ENCODE results near the gene TMEM37.

Gene TMEM37

DNA sequence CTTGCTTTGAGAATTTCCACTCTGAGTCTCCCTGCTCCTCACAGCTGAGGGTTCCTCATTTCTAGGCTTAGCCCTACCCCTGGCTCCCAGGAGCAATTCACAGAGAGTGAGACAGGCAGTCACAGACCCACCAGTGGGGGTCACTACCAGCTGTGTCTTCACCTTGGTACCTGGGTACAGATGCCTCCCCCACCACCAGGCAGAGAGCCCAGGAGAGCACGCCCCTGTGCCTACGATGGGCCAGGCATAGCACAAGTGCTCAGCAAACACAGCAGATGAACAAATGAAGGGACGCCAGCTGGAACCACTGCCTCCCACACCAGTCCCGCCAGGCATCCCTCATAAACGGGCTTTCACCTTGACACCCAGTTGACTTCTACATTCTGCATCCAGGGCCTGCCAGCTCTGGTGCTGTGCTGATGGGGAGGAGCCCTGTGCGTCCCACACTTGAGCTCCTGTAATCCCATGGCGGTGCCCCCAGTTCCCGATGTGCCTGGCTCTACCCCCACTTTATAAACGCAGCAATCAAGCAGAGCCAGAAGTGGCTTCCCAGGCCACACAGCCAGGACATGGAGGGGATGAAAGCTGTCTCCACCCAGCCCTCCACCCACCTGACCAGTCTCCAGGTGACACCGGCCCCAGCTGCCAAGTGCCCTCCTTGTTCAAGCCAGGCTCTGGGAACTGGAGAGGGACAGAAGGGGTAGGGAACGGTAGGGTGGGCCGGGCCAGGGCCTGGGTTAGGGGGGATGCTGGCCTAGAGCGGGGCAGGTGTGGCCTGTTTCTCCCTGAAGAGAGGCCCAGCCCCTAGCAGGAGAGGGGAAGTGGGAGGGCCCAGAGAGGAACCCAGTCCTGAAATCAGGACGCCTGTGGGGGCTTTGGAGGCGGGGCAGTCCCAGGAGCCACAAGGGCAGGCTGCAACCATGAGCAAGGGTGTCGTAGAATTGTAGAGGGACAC lies 50.1 kb downstream of the TMEM37 start:
- DNase-seq (ENCODE audit: low read depth) = no peak
- TF ChIP-seq, protein P1, sequence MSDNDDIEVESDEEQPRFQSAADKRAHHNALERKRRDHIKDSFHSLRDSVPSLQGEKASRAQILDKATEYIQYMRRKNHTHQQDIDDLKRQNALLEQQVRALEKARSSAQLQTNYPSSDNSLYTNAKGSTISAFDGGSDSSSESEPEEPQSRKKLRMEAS (IDR thresholded peaks at IDR 0.05; ENCODE audit: low read depth, low read length) = no peak
- TF ChIP-seq MYC (IDR thresholded peaks at IDR 0.05; ENCODE audit: low read depth, low read length) (no peak), POLR2A (IDR thresholded peaks at IDR 0.05; ENCODE audit: extremely low read depth, insufficient read length) (no peak)
- TF ChIP-seq, protein P2, sequence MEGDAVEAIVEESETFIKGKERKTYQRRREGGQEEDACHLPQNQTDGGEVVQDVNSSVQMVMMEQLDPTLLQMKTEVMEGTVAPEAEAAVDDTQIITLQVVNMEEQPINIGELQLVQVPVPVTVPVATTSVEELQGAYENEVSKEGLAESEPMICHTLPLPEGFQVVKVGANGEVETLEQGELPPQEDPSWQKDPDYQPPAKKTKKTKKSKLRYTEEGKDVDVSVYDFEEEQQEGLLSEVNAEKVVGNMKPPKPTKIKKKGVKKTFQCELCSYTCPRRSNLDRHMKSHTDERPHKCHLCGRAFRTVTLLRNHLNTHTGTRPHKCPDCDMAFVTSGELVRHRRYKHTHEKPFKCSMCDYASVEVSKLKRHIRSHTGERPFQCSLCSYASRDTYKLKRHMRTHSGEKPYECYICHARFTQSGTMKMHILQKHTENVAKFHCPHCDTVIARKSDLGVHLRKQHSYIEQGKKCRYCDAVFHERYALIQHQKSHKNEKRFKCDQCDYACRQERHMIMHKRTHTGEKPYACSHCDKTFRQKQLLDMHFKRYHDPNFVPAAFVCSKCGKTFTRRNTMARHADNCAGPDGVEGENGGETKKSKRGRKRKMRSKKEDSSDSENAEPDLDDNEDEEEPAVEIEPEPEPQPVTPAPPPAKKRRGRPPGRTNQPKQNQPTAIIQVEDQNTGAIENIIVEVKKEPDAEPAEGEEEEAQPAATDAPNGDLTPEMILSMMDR (IDR thresholded peaks at IDR 0.05; ENCODE audit: low read depth, low read length) = no peak
- no peak overlapping the region for H3K4me3 ChIP-seq (ENCODE audit: low read depth, low read length)

DNA sequence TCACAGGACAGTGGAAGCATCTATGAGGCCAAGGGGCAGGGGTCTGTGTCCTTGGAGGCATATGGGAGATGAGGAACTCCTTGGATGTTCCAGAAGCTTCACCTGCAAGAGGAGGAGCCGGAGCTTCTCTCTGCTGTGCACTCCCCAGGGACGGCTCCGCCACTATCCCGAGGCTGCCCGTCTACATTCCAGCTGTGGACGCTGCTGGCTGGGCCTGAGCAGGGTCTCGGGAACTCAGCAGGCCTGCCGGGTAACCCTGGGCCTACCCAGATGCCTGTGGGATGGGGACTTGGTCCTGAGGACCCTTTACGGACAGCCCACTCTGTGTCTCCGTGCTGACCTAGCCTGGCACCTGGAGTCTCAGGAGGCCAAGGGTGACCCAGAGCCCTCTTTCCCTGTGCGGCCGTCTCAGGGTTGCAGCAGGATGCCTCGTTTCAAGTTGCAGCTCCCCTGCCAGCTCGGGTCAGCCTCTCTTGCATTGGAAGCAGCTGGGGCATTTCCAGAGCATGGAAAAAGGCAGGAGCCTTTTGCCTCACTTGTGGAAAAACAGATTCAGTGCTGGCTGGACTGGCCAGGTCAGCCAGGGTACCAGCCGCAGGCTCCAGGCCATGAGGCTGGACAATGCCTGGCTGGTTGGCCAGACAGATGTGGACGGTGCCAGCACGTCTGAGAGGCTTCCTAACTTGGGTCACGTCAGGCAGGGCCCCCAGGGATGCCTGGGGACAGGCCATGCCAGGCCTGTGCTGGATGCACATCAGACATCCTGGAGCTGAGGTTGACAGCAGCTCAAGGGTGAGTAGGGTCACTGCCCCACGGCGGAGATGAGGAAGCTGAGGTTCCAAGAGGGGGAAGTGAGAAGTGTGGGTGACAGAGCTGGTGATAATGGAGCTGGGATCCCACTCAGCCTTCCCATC lies 51.1 kb downstream of the TMEM37 start:
- H3K4me3 ChIP-seq (ENCODE audit: low read depth, low read length) = no peak overlapping the region
- DNase-seq (ENCODE audit: low read depth) = peak; percentile 52
- TF ChIP-seq POLR2A (IDR thresholded peaks at IDR 0.05; ENCODE audit: extremely low read depth, insufficient read length) = no peak
- TF ChIP-seq, protein P1 (IDR thresholded peaks at IDR 0.05; ENCODE audit: low read depth, low read length) = no peak
- TF ChIP-seq, protein P2 (IDR thresholded peaks at IDR 0.05; ENCODE audit: low read depth, low read length) = no peak
- TF ChIP-seq MYC (IDR thresholded peaks at IDR 0.05; ENCODE audit: low read depth, low read length) = no peak

DNA sequence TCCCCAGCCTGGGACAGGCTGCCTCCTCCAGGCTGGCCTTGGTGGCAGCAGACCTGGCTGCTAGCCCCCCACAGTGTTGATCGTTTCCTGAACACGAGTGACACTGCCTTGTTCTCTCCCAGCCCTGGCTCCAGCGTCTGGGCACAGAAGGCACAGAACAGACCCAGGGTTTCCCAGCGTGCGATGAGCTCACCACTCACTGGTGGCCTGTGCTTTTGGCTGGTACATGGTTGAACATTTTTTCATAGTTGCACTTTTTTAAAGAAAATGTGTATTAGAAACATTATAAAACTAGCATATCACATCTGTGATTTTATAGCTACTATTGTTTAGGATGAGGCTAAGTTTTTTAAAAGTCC lies 51.7 kb downstream of the TMEM37 start:
- TF ChIP-seq, protein P1 (IDR thresholded peaks at IDR 0.05; ENCODE audit: low read depth, low read length) = no peak
- no peak for TF ChIP-seq POLR2A (IDR thresholded peaks at IDR 0.05; ENCODE audit: extremely low read depth, insufficient read length)
- no peak for TF ChIP-seq MYC (IDR thresholded peaks at IDR 0.05; ENCODE audit: low read depth, low read length)
- TF ChIP-seq, protein P2 (IDR thresholded peaks at IDR 0.05; ENCODE audit: low read depth, low read length) = no peak
- no peak overlapping the region for H3K4me3 ChIP-seq (ENCODE audit: low read depth, low read length)
- DNase-seq (ENCODE audit: low read depth) = no peak

DNA sequence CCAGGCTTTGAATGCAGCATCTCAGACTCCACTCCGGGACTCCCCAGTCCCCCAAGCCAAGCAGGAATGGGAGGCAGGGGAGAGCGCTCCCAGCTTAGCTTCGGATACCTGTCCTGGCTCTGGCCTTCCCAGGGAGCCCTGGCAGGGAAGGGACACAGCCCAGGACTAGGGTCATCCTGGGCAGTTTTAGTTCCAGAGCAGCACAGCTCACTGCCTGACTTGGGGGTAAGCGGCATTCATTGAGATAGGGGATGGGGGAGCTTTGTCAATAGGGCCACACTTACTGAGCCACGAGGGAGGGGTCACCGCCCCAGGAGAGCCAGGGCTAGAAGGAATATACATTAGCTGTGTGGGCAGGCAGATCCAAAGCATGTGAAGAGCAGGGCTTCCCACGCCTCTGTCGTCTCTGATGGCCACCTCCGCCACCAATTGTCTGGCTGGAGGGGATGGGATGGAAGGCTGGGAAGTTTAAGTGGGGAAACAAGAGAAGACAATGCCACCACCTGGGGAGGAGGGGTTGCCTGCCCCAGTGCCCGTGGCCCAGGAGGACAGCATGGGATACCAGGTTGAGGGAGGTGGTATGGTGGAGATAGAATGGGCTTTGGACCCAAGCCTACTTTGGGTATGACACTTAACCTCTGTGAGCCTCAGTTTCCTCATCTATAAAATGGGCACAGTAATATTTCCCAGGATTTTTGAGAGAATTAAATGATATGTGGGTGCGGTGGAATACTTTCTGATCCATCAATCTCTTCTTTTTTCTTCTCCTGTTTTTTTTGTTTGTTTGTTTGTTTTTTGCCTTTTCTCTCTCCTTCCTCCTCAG lies 52.5 kb downstream of the TMEM37 start:
- no peak overlapping the region for H3K4me3 ChIP-seq (ENCODE audit: low read depth, low read length)
- DNase-seq (ENCODE audit: low read depth) = no peak
- TF ChIP-seq, protein P1 (IDR thresholded peaks at IDR 0.05; ENCODE audit: low read depth, low read length) = no peak
- TF ChIP-seq, protein P2 (IDR thresholded peaks at IDR 0.05; ENCODE audit: low read depth, low read length) = no peak
- TF ChIP-seq MYC (IDR thresholded peaks at IDR 0.05; ENCODE audit: low read depth, low read length) (no peak), POLR2A (IDR thresholded peaks at IDR 0.05; ENCODE audit: extremely low read depth, insufficient read length) (no peak)

DNA sequence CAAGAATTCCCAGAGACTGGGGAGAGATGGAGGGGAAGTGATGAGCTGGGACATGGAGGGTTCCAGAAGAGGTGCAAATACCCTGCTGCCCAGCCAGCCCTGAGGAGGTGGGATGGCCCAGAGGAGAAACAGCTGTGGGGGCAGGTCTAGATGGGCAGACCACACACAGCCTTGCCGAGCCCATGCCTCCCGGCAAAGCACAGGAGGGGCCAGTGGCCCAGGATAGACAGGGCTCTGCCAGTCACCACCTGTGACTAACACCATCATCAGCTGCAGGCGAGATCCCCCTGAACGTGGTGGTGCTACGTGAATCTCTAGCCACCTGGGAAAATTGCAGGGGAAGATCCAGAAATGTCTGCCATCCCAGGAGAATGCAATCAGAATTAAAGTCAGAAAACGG lies 53.2 kb downstream of the TMEM37 start:
- TF ChIP-seq POLR2A (IDR thresholded peaks at IDR 0.05; ENCODE audit: extremely low read depth, insufficient read length) = no peak
- TF ChIP-seq, protein P2 (IDR thresholded peaks at IDR 0.05; ENCODE audit: low read depth, low read length) = no peak
- TF ChIP-seq MYC (IDR thresholded peaks at IDR 0.05; ENCODE audit: low read depth, low read length) = no peak
- TF ChIP-seq, protein P1 (IDR thresholded peaks at IDR 0.05; ENCODE audit: low read depth, low read length) = no peak

More for the DNA sequence above, 53.2 kb downstream of the TMEM37 start:
- H3K4me3 ChIP-seq (ENCODE audit: low read depth, low read length) = no peak overlapping the region
- no peak for DNase-seq (ENCODE audit: low read depth)

Measured in NB4 (cell line).